ENCODE data around the gene TSPO. TPM values are rescaled to one million over a fixed set of nuclear protein-coding genes. Genes with fewer than 3 reads are reported as not detected.

TSPO gene
- total and polyA plus RNA-seq, 4 donors, result 86.1 to 707 (median 284) TPM

- no peak overlapping the region for H3K9ac ChIP-seq (ENCODE audit: insufficient read depth in 1 of 2, low read length in 2 of 2)
- DNase-seq, result no peak
Observed at GRCh38 chr22:43128928-43129424, 22.4 kb upstream of the TSPO start.

GRCh38 chr22:43129426-43130425 is 21.6 kb upstream of the TSPO start:
- no peak overlapping the region for H3K4me3 ChIP-seq
- DNase-seq, result no peak
- no peak overlapping the region for H3K27ac ChIP-seq (ENCODE audit: low read depth in 1 of 2, low read length in 1 of 2)
- no peak overlapping the region for H3K9ac ChIP-seq (ENCODE audit: insufficient read depth in 1 of 2, low read length in 2 of 2)
- ATAC-seq (ENCODE audit: insufficient read depth, low FRiP score), result no peak
- H3K36me3 ChIP-seq (ENCODE audit: control insufficient read depth in 4 of 4, insufficient read depth in 4 of 4, low read length in 4 of 4), result peaks cover 0 to 15% (median 9%) of the 10 kb centered on the region in 4 donors
- no peak for TF ChIP-seq CTCF (IDR thresholded peaks at IDR 0.05; ENCODE audit: control extremely low read depth, extremely low read depth)
- H3K9me3 ChIP-seq (ENCODE audit: control insufficient read depth in 4 of 4, insufficient read depth in 3 of 4, low read length in 3 of 4), result no peaks in the 10 kb centered on the region
- 57 to 62% methylated on average over 16 of the region's 16 CpGs for WGBS, 2 donors
- H3K4me1 ChIP-seq (ENCODE audit: control insufficient read depth in 5 of 5, insufficient read depth in 5 of 5, low read length in 5 of 5), result peaks cover 0 to 8% (median 3%) of the 10 kb centered on the region in 5 donors
- H3K27me3 ChIP-seq (ENCODE audit: control insufficient read depth in 3 of 3, insufficient read depth in 3 of 3, low read length in 2 of 3), result no peaks in the 10 kb centered on the region

More at GRCh38 chr22:43128928-43129424, 22.4 kb upstream of the TSPO start:
- Histone ChIP-seq H3K36me3 (ENCODE audit: control insufficient read depth in 4 of 4, insufficient read depth in 4 of 4, low read length in 4 of 4) (peaks cover 0 to 11% (median 3%) of the 10 kb centered on the region in 4 donors), H3K4me3 (no peak overlapping the region), H3K4me1 (ENCODE audit: control insufficient read depth in 5 of 5, insufficient read depth in 5 of 5, low read length in 5 of 5) (peaks cover 0 to 8% (median 3%) of the 10 kb centered on the region in 5 donors), H3K27me3 (ENCODE audit: control insufficient read depth in 3 of 3, insufficient read depth in 3 of 3, low read length in 2 of 3) (no peaks in the 10 kb centered on the region), H3K27ac (ENCODE audit: low read depth in 1 of 2, low read length in 1 of 2) (no peak overlapping the region), H3K9me3 (ENCODE audit: control insufficient read depth in 4 of 4, insufficient read depth in 3 of 4, low read length in 3 of 4) (no peaks in the 10 kb centered on the region)
- TF ChIP-seq CTCF (IDR thresholded peaks at IDR 0.05; ENCODE audit: control extremely low read depth, extremely low read depth), result no peak
- WGBS, 2 donors, result 45 to 56% methylated on average over 20 of the region's 20 CpGs
- no peak for ATAC-seq (ENCODE audit: insufficient read depth, low FRiP score)

GRCh38 chr22:43131773-43132501 is 19.4 kb upstream of the TSPO start:
- Histone ChIP-seq H3K4me1 (ENCODE audit: control insufficient read depth in 5 of 5, insufficient read depth in 5 of 5, low read length in 5 of 5) (peaks cover 0 to 8% (median 3%) of the 10 kb centered on the region in 5 donors), H3K27me3 (ENCODE audit: control insufficient read depth in 3 of 3, insufficient read depth in 3 of 3, low read length in 2 of 3) (no peaks in the 10 kb centered on the region), H3K27ac (ENCODE audit: low read depth in 1 of 2, low read length in 1 of 2) (no peak overlapping the region), H3K9me3 (ENCODE audit: control insufficient read depth in 4 of 4, insufficient read depth in 3 of 4, low read length in 3 of 4) (no peaks in the 10 kb centered on the region), H3K9ac (ENCODE audit: insufficient read depth in 1 of 2, low read length in 2 of 2) (no peak overlapping the region), H3K36me3 (ENCODE audit: control insufficient read depth in 4 of 4, insufficient read depth in 4 of 4, low read length in 4 of 4) (peaks cover 3 to 24% (median 10%) of the 10 kb centered on the region in 4 donors), H3K4me3 (no peak overlapping the region)
- DNase-seq (no peak), ATAC-seq (ENCODE audit: insufficient read depth, low FRiP score) (no peak)
- 74 to 80% methylated on average over 17 of the region's 17 CpGs for WGBS, 2 donors
- TF ChIP-seq CTCF (IDR thresholded peaks at IDR 0.05; ENCODE audit: control extremely low read depth, extremely low read depth), result no peak
